RWPE1 (cell line): Measurements from ENCODE around the gene TBC1D5.

Source experiments
- CTCF ChIA-PET: fragments of 350-600 bp; sonication (Branson Sonifier 250); formaldehyde crosslinking; extraction: SDS; loops from one replicate; lab custom pipeline; 2021; lab: Yijun Ruan, JAX
- POLR2A ChIA-PET: fragments of 400-600 bp; formaldehyde crosslinking; extraction: SDS; loops from one replicate; lab custom pipeline; 2020; ENCODE audit warnings: antibody characterized with exemption; ENCODE audit not compliant: low non-redundant PET; lab: Yijun Ruan, JAX
- DNase-seq: peaks from one replicate; pipeline ENCODE4 v3.0.0; 2012; ENCODE audit warnings: low spot score
- H3K27ac ChIP-seq: fragments of 450-650 bp; 2 replicates; pipeline ENCODE4 v1.5.1; 2017
- CTCF ChIP-seq: fragments of 450-650 bp; conservative IDR thresholded peaks from 2 replicates; pipeline ENCODE4 v1.5.1; 2017; ENCODE audit warnings: low read depth, mild to moderate bottlenecking

Gene TBC1D5

GRCh38 chr3:17188378-17188777, 554.1 kb downstream of the TBC1D5 start:
- H3K27ac ChIP-seq: no peak overlapping the region
- TF ChIP-seq CTCF: no peak
- no peak for DNase-seq
- CTCF ChIA-PET: no interaction called here
- POLR2A ChIA-PET: no interaction called here

GRCh38 chr3:17187589-17188184, 554.7 kb downstream of the TBC1D5 start:
- no peak overlapping the region for H3K27ac ChIP-seq
- no peak for TF ChIP-seq CTCF
- ChIA-PET CTCF (no interaction called here), POLR2A (no interaction called here)
- no peak for DNase-seq

- peak; percentile 20 for DNase-seq
- CTCF ChIA-PET: no interaction called here
- POLR2A ChIA-PET: no interaction called here
- H3K27ac ChIP-seq: no peak overlapping the region
- TF ChIP-seq CTCF: no peak
Observed at GRCh38 chr3:17183951-17184550, 558.4 kb downstream of the TBC1D5 start.

- no peak for DNase-seq
- no peak overlapping the region for H3K27ac ChIP-seq
- ChIA-PET CTCF (no interaction called here), POLR2A (no interaction called here)
- TF ChIP-seq CTCF: no peak
Observed at GRCh38 chr3:17182166-17182565, 560.3 kb downstream of the TBC1D5 start.

GRCh38 chr3:17181413-17181907, 561.0 kb downstream of the TBC1D5 start:
- no peak overlapping the region for H3K27ac ChIP-seq
- no peak for DNase-seq
- ChIA-PET POLR2A (no interaction called here), CTCF (no interaction called here)
- TF ChIP-seq CTCF: no peak

GRCh38 chr3:17179381-17180205, 562.8 kb downstream of the TBC1D5 start:
- TF ChIP-seq CTCF: no peak
- DNase-seq: no peak
- no peak overlapping the region for H3K27ac ChIP-seq
- ChIA-PET POLR2A (no interaction called here), CTCF (no interaction called here)
